Skeletal muscle satellite cell (primary cell): ENCODE results near the gene RASGRP4.

Experiments
- H3K27me3 ChIP-seq: 2 replicates; pipeline ENCODE4 v1.7.0; 2013; ENCODE audit warnings: low read length; ENCODE audit not compliant: control insufficient read depth, insufficient read depth
- H3K36me3 ChIP-seq: 2 replicates; pipeline ENCODE4 v1.7.0; 2013; ENCODE audit warnings: mild to moderate bottlenecking, control low read depth, low read length; ENCODE audit not compliant: insufficient read depth
- H3K4me1 ChIP-seq: 2 replicates; pipeline ENCODE4 v1.7.0; 2013; ENCODE audit warnings: low read length; ENCODE audit not compliant: control insufficient read depth, insufficient read depth
- H3K4me2 ChIP-seq: 2 replicates; pipeline ENCODE4 v1.7.0; 2013; ENCODE audit warnings: mild to moderate bottlenecking, low read length
- H3K4me3 ChIP-seq: 2 replicates; pipeline ENCODE4 v1.7.0; 2013; ENCODE audit warnings: low read length
- H3K9ac ChIP-seq: 2 replicates; pipeline ENCODE4 v1.7.0; 2013; ENCODE audit warnings: mild to moderate bottlenecking, low read depth, low read length, moderate library complexity
- H3K9me3 ChIP-seq: replicated peaks from 2 replicates; pipeline ENCODE4 v1.7.0; 2013; ENCODE audit warnings: mild to moderate bottlenecking, control low read depth, low read length

The RASGRP4 gene

DNA sequence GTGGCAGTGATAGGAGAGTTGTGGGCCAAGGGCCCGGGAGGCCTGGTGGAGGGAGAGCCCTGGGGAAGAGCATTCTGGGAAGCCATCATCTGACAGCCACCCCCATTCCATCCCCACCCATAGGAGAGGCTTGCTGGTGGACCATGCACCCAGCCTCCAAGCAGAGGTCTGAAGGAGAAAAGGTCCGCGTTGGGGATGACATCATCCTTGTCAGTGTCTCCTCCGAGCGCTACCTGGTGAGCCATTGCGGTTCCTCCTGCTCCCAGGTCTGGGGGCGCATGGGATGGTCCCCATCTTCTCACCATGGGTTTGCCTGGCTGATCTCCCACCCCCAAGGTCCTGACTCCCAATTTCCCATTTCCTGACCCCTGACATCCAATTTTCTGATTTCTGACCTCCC is 18.0 kb upstream of the RASGRP4 start:
- no peaks in the 10 kb centered on the region for H3K36me3 ChIP-seq
- H3K4me2 ChIP-seq: no peak overlapping the region

DNA sequence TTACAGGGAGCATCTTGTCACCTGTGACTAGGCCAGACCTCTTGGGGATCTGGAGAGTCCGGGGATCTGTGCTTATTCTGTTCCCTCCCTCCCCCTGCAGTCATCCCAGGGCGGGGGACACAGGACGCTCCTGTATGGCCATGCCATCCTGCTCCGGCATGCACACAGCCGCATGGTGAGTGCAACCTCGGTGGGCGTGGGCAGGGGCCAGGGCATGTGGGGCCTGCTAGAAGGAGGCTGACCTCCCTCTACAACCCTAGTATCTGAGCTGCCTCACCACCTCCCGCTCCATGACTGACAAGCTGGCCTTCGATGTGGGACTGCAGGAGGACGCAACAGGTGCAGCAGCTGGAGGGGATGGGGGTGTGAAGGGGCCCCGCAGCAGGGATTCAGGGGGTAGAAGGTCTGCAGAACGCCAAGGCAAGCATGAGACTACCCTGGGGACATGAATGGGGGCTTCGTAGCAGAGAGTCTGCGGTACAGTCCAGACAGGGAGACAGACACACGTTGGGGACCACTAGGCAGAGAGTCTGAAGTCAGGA is 17.5 kb upstream of the RASGRP4 start:
- Histone ChIP-seq H3K4me3 (no peak overlapping the region), H3K9ac (no peak overlapping the region), H3K4me1 (no peaks in the 10 kb centered on the region)

More for the DNA sequence above, 18.0 kb upstream of the RASGRP4 start:
- Histone ChIP-seq H3K9ac (no peak overlapping the region), H3K4me3 (no peak overlapping the region), H3K27me3 (peaks cover 3% of the 10 kb centered on the region), H3K4me1 (no peaks in the 10 kb centered on the region), H3K9me3 (no peaks in the 10 kb centered on the region)

DNA sequence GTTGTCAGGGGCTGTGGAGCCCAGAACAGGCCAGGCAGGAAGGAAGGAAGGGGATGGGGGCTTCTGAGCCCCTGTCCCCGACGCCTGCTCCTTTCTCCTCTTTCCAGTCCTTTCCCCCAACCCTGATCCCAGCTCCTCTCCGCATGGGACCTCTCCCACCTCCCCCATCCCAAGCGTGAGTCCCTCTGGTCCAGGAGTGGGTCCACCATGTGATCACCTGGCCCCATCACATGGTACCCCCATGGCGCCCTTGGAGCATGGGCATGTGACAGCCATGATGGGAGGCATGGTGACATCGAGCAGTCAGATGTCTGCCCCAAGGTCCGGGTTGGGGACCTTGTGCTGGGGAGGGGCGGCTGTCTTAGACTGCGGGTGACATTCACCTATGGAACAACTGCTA is 16.7 kb upstream of the RASGRP4 start:
- Histone ChIP-seq H3K9ac (no peak overlapping the region), H3K4me2 (no peak overlapping the region), H3K9me3 (no peaks in the 10 kb centered on the region)

More for the DNA sequence above, 17.5 kb upstream of the RASGRP4 start:
- H3K36me3 ChIP-seq: no peaks in the 10 kb centered on the region
- peaks cover 3% of the 10 kb centered on the region for H3K27me3 ChIP-seq
- H3K4me2 ChIP-seq: no peak overlapping the region
- no peaks in the 10 kb centered on the region for H3K9me3 ChIP-seq

DNA sequence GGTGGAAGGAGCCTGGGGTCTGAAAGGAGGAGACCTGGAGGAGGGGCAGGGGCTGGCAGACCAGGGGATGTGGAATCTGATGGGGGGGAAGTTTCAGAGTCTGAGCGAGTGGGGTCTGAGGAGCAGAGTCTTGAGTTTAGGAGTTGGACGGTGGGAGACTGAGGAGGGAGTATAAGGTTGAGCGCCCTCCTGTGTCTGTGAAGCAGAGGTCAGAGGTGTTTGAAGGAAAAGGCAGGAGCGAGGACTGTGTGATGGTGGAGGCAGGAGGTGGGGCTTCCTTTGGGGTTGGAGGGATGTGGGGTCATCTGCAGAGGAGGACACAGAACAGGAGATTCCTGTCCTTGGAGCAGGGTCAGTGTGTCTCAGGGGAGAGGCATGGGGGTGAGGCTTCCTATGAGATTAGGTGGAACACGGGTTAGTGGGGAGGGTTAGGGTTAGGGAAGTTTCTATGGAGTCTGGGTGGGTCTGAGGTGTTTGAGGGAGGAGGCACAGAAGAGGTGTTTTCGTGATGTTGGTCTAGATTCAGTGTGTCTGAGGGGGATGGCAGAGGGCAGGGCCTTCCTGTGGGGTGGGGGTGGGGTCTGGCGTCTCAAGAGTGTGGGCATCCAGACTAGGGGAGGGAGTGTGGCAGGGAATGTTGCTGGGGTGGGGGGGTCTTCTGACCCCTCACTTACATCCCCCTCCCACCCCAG is 15.8 kb upstream of the RASGRP4 start:
- Histone ChIP-seq H3K4me3 (no peak overlapping the region), H3K36me3 (no peaks in the 10 kb centered on the region), H3K4me2 (no peak overlapping the region), H3K4me1 (no peaks in the 10 kb centered on the region), H3K27me3 (peaks cover 3% of the 10 kb centered on the region), H3K9me3 (no peaks in the 10 kb centered on the region), H3K9ac (no peak overlapping the region)

More for the DNA sequence above, 16.7 kb upstream of the RASGRP4 start:
- H3K36me3 ChIP-seq: no peaks in the 10 kb centered on the region
- H3K4me1 ChIP-seq: no peaks in the 10 kb centered on the region
- H3K4me3 ChIP-seq: no peak overlapping the region
- peaks cover 3% of the 10 kb centered on the region for H3K27me3 ChIP-seq

DNA sequence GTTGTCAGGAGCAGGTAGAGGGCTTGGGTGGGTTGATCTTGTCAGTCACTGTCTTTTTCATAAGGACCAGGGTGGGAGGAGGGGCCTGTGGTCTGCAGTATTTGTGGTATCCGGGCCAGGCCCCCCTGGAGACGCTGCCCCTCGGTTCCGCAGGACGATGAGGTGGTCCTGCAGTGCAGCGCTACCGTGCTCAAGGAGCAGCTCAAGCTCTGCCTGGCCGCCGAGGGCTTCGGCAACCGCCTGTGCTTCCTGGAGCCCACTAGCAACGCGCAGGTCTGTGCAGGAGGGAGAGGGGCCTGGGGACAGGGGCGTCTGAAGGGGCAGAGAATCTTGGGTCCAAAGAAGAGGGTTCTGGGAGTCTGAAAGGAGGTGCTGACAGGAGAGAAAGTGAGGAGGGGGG is 14.6 kb upstream of the RASGRP4 start:
- no peaks in the 10 kb centered on the region for H3K9me3 ChIP-seq
- H3K36me3 ChIP-seq: no peaks in the 10 kb centered on the region
- H3K9ac ChIP-seq: no peak overlapping the region
- no peak overlapping the region for H3K4me3 ChIP-seq
- peaks cover 3% of the 10 kb centered on the region for H3K27me3 ChIP-seq
- H3K4me1 ChIP-seq: no peaks in the 10 kb centered on the region
- no peak overlapping the region for H3K4me2 ChIP-seq

DNA sequence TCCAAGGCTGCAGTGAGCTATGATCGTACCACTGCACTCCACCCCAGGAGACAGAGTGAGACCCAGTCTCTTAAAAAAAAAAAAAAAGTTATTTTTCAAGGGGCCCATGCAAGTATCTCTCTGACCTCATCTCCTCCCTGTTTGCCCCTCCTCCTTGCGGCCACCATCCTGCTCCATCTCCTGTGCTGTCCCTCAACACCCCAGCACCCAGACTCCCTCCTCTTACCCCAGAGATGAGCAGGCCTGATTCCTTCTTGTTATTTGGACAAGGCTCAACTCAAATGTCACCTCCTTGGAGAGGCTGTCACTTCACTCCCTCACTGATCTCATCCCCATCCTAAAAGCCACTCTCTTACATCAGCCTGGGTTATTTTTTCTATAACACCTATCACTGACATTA is 11.9 kb upstream of the RASGRP4 start:
- H3K4me1 ChIP-seq: no peaks in the 10 kb centered on the region
- H3K27me3 ChIP-seq: peaks cover 10% of the 10 kb centered on the region
- no peak overlapping the region for H3K9ac ChIP-seq
- H3K9me3 ChIP-seq: no peaks in the 10 kb centered on the region
- H3K36me3 ChIP-seq: no peaks in the 10 kb centered on the region
- no peak overlapping the region for H3K4me2 ChIP-seq
- no peak overlapping the region for H3K4me3 ChIP-seq

DNA sequence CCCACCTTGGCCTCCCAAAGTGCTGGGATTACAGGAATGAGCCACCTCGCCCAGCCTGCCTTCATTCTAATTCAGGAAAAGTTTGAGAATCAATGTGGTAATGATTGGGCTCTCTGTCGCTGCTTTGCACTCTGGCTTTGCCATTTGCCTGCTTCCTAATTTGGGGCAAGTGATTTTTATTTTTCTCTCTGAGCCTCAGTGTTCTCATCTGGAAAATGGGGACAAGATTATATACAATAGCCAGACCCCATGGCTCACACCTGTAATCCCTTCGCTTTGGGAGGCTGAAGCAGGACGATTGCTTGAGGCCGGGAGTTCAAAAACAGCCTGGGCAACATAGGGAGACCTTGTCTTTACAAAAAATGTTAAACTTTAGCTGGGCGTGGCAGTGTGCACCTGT is 11.3 kb upstream of the RASGRP4 start:
- Histone ChIP-seq H3K36me3 (no peaks in the 10 kb centered on the region), H3K27me3 (peaks cover 10% of the 10 kb centered on the region), H3K9me3 (no peaks in the 10 kb centered on the region), H3K9ac (no peak overlapping the region), H3K4me3 (no peak overlapping the region), H3K4me1 (no peaks in the 10 kb centered on the region), H3K4me2 (no peak overlapping the region)

DNA sequence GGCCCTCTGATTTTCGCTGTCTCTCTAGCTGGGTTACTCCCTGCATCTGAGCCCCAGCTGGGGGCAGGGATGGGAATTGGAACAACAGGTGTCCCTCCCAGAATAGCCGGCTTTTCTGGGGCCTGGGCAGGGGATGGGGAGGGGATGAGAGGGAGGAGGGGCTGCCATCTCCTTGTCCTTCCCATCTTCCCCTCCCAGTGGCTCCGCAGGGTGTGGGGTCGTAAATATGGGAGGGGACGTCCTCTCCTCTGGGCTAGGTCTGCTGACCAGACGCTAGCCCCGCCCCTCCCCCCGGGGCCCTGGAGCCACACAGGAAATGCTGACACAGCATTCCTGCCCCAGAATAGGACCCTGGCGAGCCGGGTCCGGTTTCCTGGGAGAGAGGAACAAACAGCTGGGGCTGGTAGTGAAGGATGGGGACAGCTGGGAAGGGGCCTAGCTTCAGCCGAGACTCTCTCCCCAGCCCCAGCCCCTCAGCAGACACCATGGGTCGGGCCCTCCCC is 8.6 kb upstream of the RASGRP4 start:
- H3K4me1 ChIP-seq: no peaks in the 10 kb centered on the region
- no peaks in the 10 kb centered on the region for H3K36me3 ChIP-seq
- peaks cover 16% of the 10 kb centered on the region for H3K27me3 ChIP-seq
- H3K4me3 ChIP-seq: no peak overlapping the region
- H3K4me2 ChIP-seq: no peak overlapping the region
- no peak overlapping the region for H3K9ac ChIP-seq
- no peaks in the 10 kb centered on the region for H3K9me3 ChIP-seq

DNA sequence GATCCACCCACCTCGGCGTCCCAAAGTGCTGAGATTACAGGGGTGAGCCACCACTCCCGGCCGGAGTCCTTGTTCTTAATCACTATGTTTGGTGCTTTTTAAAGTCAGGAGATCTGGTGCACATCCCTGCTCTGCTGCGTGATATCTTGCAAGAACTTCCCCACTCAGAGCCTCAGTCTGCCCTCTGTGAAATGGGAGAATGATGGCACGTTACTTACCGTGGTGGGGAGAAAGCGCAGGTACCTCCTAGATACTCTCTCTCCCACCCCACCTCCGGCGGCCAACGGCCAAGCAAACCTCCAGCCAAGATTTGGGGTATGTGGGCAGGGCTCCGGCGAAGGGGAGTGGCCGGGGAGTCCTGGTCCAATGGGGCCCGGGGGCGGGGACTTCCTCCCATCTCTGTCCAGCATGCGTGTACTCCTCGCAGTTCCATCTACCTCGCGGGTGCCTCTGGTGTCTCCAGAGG is 7.3 kb upstream of the RASGRP4 start, which contains the start of gene RYR1:
Gene RYR1, plus strand, starts transcription at position 424 of the 466 bp plus-strand sequence. CDS start 139 bp downstream, outside the sequence.
- H3K9ac ChIP-seq: no peak within 1 kb of the TSS
- H3K27me3 ChIP-seq: peaks cover 25% of the 10 kb centered on the region
- H3K4me1 ChIP-seq: no peaks in the 10 kb centered on the region
- H3K4me2 ChIP-seq: no peak within 1 kb of the TSS
- no peak within 1 kb of the TSS for H3K4me3 ChIP-seq
- H3K9me3 ChIP-seq: no peaks in the 10 kb centered on the region
- H3K36me3 ChIP-seq: no peaks in the 10 kb centered on the region

DNA sequence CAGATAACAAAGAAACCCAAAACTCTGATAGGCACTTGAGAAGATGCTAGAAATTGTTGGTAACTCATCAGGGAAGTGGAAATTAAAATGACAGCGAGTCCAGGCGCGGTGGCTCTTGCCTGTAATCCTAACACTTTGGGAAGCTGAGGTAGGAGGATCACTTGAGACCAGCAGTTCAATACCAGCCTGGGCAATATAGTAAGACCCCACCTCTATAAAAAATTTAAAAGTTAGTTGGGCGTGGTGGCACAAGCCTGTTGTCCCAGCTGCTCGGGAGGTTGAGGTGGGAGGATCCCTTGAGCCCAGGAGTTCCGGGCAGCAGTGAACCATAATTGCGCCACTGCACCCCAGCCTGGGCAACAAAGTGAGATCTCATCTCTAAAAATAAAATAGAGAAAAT is 4.9 kb upstream of the RASGRP4 start:
- no peak overlapping the region for H3K9ac ChIP-seq
- no peaks in the 10 kb centered on the region for H3K4me1 ChIP-seq
- no peaks in the 10 kb centered on the region for H3K36me3 ChIP-seq
- peaks cover 25% of the 10 kb centered on the region for H3K27me3 ChIP-seq
- H3K9me3 ChIP-seq: no peaks in the 10 kb centered on the region
- no peak overlapping the region for H3K4me3 ChIP-seq
- H3K4me2 ChIP-seq: no peak overlapping the region

DNA sequence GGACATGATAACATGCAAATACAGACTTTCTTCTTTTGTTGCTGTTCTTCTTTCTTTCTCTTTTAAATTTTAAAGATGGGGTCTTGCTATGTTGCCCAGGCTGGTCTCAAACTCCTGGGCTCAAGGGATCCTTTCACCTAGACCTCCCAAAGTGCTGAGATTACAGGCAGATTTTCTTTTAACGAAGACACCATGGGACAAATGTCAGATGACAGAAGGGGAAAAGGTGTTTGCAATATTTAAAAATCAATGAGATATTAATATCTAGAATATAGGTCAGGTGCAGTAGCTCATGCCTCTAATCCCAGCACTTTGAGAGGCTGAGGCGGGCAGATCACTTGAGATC is 3.8 kb upstream of the RASGRP4 start:
- peaks cover 25% of the 10 kb centered on the region for H3K27me3 ChIP-seq
- H3K4me3 ChIP-seq: no peak overlapping the region
- no peaks in the 10 kb centered on the region for H3K9me3 ChIP-seq

More for the DNA sequence above, 3.8 kb upstream of the RASGRP4 start:
- Histone ChIP-seq H3K36me3 (no peaks in the 10 kb centered on the region), H3K4me2 (no peak overlapping the region), H3K4me1 (no peaks in the 10 kb centered on the region), H3K9ac (no peak overlapping the region)
